ENCODE data around the gene RPE65.
A peak's percentile ranks its signal among the peaks of the same experiment; 100 is the strongest.
"Not testable (repeated sequence)": the region's sequence is repeated elsewhere in the genome, so short reads cannot be mapped to it uniquely, and the experiment has no call there.

RPE65 gene

GRCh38 chr1:68433395-68433794, 16.4 kb downstream of the RPE65 start:
- no peak for DNase-seq (ENCODE audit: low read depth)
- TF ChIP-seq, protein P1, sequence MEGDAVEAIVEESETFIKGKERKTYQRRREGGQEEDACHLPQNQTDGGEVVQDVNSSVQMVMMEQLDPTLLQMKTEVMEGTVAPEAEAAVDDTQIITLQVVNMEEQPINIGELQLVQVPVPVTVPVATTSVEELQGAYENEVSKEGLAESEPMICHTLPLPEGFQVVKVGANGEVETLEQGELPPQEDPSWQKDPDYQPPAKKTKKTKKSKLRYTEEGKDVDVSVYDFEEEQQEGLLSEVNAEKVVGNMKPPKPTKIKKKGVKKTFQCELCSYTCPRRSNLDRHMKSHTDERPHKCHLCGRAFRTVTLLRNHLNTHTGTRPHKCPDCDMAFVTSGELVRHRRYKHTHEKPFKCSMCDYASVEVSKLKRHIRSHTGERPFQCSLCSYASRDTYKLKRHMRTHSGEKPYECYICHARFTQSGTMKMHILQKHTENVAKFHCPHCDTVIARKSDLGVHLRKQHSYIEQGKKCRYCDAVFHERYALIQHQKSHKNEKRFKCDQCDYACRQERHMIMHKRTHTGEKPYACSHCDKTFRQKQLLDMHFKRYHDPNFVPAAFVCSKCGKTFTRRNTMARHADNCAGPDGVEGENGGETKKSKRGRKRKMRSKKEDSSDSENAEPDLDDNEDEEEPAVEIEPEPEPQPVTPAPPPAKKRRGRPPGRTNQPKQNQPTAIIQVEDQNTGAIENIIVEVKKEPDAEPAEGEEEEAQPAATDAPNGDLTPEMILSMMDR (IDR thresholded peaks at IDR 0.05; ENCODE audit: low read length, missing control alignments): no peak
- H3K4me3 ChIP-seq (replicated peaks; ENCODE audit: low read depth, low read length): no peak overlapping the region

DNA sequence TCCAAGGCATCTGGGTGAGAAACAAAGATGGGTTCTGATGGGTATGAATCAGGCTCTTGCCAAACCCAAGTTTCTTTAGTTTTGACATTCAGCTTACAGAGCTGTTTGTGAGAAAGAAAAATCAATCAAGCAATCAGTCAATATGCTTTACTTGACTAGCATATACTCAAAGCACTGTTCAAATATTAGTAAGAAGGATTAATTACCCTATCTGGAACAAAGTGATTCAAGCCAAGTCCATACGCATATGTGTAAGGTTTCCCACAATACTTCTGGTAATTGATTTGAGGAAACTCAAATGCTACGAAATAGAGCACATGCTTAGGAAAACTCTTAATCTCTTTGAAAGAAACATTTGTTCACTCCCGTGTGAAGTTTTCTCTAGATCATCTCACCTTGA, 18.7 kb downstream of the RPE65 start:
- DNase-seq (ENCODE audit: low read depth): no peak
- H3K4me3 ChIP-seq (replicated peaks; ENCODE audit: low read depth, low read length): no peak overlapping the region
- TF ChIP-seq, protein P1 (IDR thresholded peaks at IDR 0.05; ENCODE audit: low read length, missing control alignments): no peak

- DNase-seq (ENCODE audit: low read depth): peak; percentile 11
- TF ChIP-seq, protein P1 (IDR thresholded peaks at IDR 0.05; ENCODE audit: low read length, missing control alignments): no peak
- H3K4me3 ChIP-seq (replicated peaks; ENCODE audit: low read depth, low read length): no peak overlapping the region
These were observed 20.4 kb downstream of the RPE65 start for GRCh38 chr1:68429233-68429808.

DNA sequence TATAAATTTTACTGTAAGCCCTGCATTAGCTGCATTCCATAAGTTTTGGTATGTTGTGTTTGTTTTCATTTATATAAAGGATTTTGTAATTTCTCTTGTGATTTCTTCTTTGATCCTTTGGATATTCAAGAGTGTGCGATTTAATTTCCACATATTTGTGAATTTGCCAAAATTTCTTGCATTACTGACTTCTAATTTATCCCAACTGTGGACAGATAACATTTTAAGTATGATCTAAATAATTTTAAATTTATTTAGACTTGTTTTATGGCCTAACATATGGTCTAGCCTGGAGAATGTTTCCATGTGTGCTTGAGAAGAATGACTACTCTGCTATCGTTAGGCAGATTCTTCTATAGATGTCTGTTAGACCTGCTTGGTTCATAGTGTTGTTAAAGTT, 23.2 kb downstream of the RPE65 start:
- DNase-seq (ENCODE audit: low read depth): no peak
- TF ChIP-seq, protein P1 (IDR thresholded peaks at IDR 0.05; ENCODE audit: low read length, missing control alignments): no peak

GRCh38 chr1:68421350-68421749, 28.4 kb downstream of the RPE65 start:
- H3K4me3 ChIP-seq (replicated peaks; ENCODE audit: low read depth, low read length): no peak overlapping the region
- no peak for DNase-seq (ENCODE audit: low read depth)
- TF ChIP-seq, protein P1 (IDR thresholded peaks at IDR 0.05; ENCODE audit: low read length, missing control alignments): no peak

More for the DNA sequence above, 23.2 kb downstream of the RPE65 start:
- H3K4me3 ChIP-seq (replicated peaks; ENCODE audit: low read depth, low read length): no peak overlapping the region

GRCh38 chr1:68409426-68409825, 40.3 kb downstream of the RPE65 start:
- no peak overlapping the region for H3K4me3 ChIP-seq (replicated peaks; ENCODE audit: low read depth, low read length)
- TF ChIP-seq, protein P1 (IDR thresholded peaks at IDR 0.05; ENCODE audit: low read length, missing control alignments): no peak
- DNase-seq (ENCODE audit: low read depth): no peak

DNA sequence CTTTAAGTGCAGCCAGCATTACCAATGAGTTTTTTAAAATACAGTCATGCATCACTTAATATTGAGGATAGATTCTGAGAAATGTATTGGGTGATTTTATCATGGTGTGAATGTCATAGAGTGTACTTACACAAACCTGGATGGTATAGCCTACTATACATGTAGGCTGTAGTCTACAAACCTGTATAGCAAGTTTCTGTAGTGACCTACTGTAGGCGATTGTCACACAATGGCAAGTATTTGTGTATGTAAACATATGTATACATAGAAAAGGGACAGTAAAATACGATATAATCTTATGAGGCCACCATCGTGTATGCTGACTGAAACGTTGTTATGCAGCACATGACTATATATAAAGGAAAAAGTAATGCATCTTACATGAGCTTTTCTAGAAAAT, 48.2 kb downstream of the RPE65 start:
- H3K4me3 ChIP-seq (replicated peaks; ENCODE audit: low read depth, low read length): no peak overlapping the region
- TF ChIP-seq, protein P1 (IDR thresholded peaks at IDR 0.05; ENCODE audit: low read length, missing control alignments): no peak
- no peak for DNase-seq (ENCODE audit: low read depth)

- H3K4me3 ChIP-seq (replicated peaks; ENCODE audit: low read depth, low read length); DNase-seq (ENCODE audit: low read depth): not testable (repeated sequence)
These were observed 54.2 kb downstream of the RPE65 start for GRCh38 chr1:68395575-68395974.

DNA sequence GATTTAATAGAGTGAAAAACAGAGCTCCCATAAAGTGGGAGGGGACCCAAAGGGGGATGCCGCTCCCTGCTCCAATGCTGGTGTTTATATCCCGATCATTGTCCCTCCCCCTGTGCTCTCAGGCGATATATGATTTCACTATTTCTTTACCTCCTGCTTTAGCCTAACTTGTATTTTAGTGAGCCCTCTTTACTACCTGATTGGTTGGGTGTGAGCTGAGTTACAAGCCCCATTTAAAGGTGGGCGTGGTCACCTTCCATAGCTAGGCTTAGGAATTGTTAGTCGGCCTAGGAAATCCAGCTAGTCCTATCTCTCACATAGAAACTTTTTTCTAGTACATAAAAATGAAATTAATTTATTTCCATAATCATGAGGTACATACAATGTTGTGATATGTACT, 57.3 kb downstream of the RPE65 start:
- not testable (repeated sequence) for H3K4me3 ChIP-seq (replicated peaks; ENCODE audit: low read depth, low read length); DNase-seq (ENCODE audit: low read depth)

DNA sequence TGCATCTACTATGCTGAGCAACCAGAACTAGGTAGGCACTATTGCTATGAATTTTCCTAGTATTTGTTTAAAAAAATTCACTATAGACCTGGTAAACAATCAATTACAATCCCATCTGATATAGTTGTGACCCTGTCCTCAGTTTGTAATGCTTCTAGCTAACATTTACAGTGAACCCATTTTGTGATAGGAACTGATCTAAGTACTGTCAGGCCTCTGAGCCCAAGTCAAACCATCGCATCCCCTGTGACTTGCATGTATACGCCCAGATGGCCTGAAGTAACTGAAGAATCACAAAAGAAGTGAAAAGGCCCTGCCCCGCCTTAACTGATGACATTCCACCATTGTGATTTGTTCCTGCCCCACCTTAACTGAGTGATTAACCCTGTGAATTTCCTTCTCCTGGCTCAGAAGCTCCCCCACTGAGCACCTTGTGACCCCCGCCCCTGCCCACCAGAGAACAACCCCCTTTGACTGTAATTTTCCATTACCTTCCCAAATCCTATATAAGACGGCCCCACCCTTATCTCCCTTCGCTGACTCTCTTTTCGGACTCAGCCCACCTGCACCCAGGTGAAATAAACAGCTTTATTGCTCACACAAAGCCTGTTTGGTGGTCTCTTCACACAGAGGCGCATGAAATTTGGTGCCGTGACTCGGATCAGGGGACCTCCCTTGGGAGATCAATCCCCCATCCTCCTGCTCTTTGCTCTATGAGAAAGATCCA, 63.8 kb downstream of the RPE65 start:
- not testable (repeated sequence) for DNase-seq (ENCODE audit: low read depth); H3K4me3 ChIP-seq (replicated peaks; ENCODE audit: low read depth, low read length)

Data from fibroblast of pulmonary artery (primary cell).